ENCODE results near the gene REEP1.
"Not testable (repeated sequence)": the region's sequence is repeated elsewhere in the genome, so short reads cannot be mapped to it uniquely, and the experiment has no call there.

REEP1 gene

DNA sequence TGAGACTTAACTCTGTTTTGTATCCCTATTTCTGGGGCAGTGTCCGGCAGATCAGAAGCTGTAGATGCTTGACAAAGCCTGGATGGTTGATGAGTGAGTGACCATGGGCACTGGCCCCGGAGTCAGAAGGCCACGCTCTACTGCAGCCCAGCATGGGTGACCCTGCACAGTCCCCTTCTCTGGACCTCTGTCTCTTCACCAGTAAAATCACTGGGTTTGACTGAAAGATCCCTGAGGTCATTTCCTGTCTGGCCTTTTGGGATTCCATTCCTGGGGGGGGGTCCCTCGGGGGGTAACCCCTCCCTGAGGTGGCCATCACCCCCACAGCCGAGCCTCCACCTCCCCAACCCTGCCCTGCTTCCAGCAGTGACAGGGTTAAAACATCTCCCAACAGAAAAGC, 106.5 kb downstream of the REEP1 start:
- POLR2A ChIA-PET: no interaction called here
- CTCF ChIA-PET: interaction anchor here (1.7 to 2.3 kb wide), 2 partner anchors 10 kb away, joined by 11 to 16 read pairs; no protein-coding TSS in a partner anchor
- Histone ChIP-seq H3K4me1 (ENCODE audit: control insufficient read depth, insufficient read depth, low read length) (no peaks in the 10 kb centered on the region; the same call in 1 of the 2 replicates), H3K27ac (ENCODE audit: extremely low read depth, low read depth, low read length) (no peak overlapping the region), H3K9me3 (ENCODE audit: control insufficient read depth, insufficient read depth, low read depth, low read length) (no peaks in the 10 kb centered on the region), H3K4me3 (ENCODE audit: low read depth, low read length) (no peak overlapping the region), H3K36me3 (ENCODE audit: control insufficient read depth in 2 of 2, insufficient read depth in 1 of 2, low read length in 2 of 2) (no peaks in the 10 kb centered on the region)
- TF ChIP-seq, protein P1, sequence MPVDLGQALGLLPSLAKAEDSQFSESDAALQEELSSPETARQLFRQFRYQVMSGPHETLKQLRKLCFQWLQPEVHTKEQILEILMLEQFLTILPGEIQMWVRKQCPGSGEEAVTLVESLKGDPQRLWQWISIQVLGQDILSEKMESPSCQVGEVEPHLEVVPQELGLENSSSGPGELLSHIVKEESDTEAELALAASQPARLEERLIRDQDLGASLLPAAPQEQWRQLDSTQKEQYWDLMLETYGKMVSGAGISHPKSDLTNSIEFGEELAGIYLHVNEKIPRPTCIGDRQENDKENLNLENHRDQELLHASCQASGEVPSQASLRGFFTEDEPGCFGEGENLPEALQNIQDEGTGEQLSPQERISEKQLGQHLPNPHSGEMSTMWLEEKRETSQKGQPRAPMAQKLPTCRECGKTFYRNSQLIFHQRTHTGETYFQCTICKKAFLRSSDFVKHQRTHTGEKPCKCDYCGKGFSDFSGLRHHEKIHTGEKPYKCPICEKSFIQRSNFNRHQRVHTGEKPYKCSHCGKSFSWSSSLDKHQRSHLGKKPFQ (tag by site-specific recombination; IDR thresholded peaks at IDR 0.05): no peak
- TF ChIP-seq ZNF791 (tag by site-specific recombination; IDR thresholded peaks at IDR 0.05) (no peak), YY1 (tag by site-specific recombination; IDR thresholded peaks at IDR 0.05) (no peak), ZNF837 (tag by site-specific recombination; IDR thresholded peaks at IDR 0.05) (no peak), ZNF391 (tag by site-specific recombination; IDR thresholded peaks at IDR 0.05; ENCODE audit: borderline replicate concordance, low read depth) (no peak), ZNF76 (tag by site-specific recombination; IDR thresholded peaks at IDR 0.05; ENCODE audit: borderline replicate concordance, low read depth) (no peak), ZNF202 (tag by site-specific recombination; IDR thresholded peaks at IDR 0.05; ENCODE audit: borderline replicate concordance) (no peak), ZNF670 (tag by site-specific recombination; IDR thresholded peaks at IDR 0.05; ENCODE audit: low read depth) (no peak), ZNF324 (tag by site-specific recombination; IDR thresholded peaks at IDR 0.05) (no peak), ZFHX2 (tag by site-specific recombination; conservative IDR thresholded peaks at IDR 0.05) (no peak), ZNF148 (tag by site-specific recombination; IDR thresholded peaks at IDR 0.05; ENCODE audit: borderline replicate concordance) (no peak)
- TF ChIP-seq, protein P2, sequence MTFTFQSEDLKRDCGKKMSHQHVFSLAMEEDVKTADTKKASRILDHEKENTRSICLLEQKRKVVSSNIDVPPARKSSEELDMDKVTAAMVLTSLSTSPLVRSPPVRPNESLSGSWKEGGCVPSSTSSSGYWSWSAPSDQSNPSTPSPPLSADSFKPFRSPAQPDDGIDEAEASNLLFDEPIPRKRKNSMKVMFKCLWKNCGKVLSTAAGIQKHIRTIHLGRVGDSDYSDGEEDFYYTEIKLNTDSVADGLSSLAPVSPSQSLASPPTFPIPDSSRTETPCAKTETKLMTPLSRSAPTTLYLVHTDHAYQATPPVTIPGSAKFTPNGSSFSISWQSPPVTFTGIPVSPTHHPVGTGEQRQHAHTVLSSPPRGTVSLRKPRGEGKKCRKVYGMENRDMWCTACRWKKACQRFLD (tag by site-specific recombination; IDR thresholded peaks at IDR 0.05): no peak
- TF ChIP-seq, protein P3, sequence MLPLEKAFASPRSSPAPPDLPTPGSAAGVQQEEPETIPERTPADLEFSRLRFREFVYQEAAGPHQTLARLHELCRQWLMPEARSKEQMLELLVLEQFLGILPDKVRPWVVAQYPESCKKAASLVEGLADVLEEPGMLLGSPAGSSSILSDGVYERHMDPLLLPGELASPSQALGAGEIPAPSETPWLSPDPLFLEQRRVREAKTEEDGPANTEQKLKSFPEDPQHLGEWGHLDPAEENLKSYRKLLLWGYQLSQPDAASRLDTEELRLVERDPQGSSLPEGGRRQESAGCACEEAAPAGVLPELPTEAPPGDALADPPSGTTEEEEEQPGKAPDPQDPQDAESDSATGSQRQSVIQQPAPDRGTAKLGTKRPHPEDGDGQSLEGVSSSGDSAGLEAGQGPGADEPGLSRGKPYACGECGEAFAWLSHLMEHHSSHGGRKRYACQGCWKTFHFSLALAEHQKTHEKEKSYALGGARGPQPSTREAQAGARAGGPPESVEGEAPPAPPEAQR (tag by site-specific recombination; IDR thresholded peaks at IDR 0.05): no peak
- TF ChIP-seq, protein P4, sequence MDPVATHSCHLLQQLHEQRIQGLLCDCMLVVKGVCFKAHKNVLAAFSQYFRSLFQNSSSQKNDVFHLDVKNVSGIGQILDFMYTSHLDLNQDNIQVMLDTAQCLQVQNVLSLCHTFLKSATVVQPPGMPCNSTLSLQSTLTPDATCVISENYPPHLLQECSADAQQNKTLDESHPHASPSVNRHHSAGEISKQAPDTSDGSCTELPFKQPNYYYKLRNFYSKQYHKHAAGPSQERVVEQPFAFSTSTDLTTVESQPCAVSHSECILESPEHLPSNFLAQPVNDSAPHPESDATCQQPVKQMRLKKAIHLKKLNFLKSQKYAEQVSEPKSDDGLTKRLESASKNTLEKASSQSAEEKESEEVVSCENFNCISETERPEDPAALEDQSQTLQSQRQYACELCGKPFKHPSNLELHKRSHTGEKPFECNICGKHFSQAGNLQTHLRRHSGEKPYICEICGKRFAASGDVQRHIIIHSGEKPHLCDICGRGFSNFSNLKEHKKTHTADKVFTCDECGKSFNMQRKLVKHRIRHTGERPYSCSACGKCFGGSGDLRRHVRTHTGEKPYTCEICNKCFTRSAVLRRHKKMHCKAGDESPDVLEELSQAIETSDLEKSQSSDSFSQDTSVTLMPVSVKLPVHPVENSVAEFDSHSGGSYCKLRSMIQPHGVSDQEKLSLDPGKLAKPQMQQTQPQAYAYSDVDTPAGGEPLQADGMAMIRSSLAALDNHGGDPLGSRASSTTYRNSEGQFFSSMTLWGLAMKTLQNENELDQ (tag by site-specific recombination; IDR thresholded peaks at IDR 0.05; ENCODE audit: low read depth): no peak

GRCh38 chr2:86229221-86229620, 108.2 kb downstream of the REEP1 start:
- H3K4me1 ChIP-seq (ENCODE audit: control insufficient read depth, insufficient read depth, low read length): no peaks in the 10 kb centered on the region; the same call in 1 of the 2 replicates
- CTCF ChIA-PET: interaction anchor here (1.7 kb wide), 1 partner anchor 8 kb away, joined by 11 read pairs; no protein-coding TSS in a partner anchor
- TF ChIP-seq REPIN1 (tag by site-specific recombination; IDR thresholded peaks at IDR 0.05; ENCODE audit: low read depth) (no peak), ZNF26 (tag by site-specific recombination; IDR thresholded peaks at IDR 0.05) (no peak), ZNF549 (tag by site-specific recombination; IDR thresholded peaks at IDR 0.05) (no peak), ZNF843 (tag by site-specific recombination; IDR thresholded peaks at IDR 0.05) (no peak), ZNF184 (tag by site-specific recombination; IDR thresholded peaks at IDR 0.05) (no peak), ZNF140 (tag by site-specific recombination; IDR thresholded peaks at IDR 0.05) (no peak), ZNF776 (tag by site-specific recombination; IDR thresholded peaks at IDR 0.05; ENCODE audit: borderline replicate concordance) (no peak), ZNF114 (tag by site-specific recombination; IDR thresholded peaks at IDR 0.05) (no peak)
- no peak overlapping the region for H3K4me3 ChIP-seq (ENCODE audit: low read depth, low read length)
- H3K27ac ChIP-seq (ENCODE audit: extremely low read depth, low read depth, low read length): no peak overlapping the region
- POLR2A ChIA-PET: interaction anchor here (0.9 kb wide), 1 partner anchor 33 kb away, joined by 4 read pairs; no protein-coding TSS in a partner anchor
- no peaks in the 10 kb centered on the region for H3K36me3 ChIP-seq (ENCODE audit: control insufficient read depth in 2 of 2, insufficient read depth in 1 of 2, low read length in 2 of 2)
- no peaks in the 10 kb centered on the region for H3K9me3 ChIP-seq (ENCODE audit: control insufficient read depth, insufficient read depth, low read depth, low read length)

GRCh38 chr2:86228574-86228973, 108.9 kb downstream of the REEP1 start:
- H3K36me3 ChIP-seq (ENCODE audit: control insufficient read depth in 2 of 2, insufficient read depth in 1 of 2, low read length in 2 of 2); H3K9me3 ChIP-seq (ENCODE audit: control insufficient read depth, insufficient read depth, low read depth, low read length); H3K4me1 ChIP-seq (ENCODE audit: control insufficient read depth, insufficient read depth, low read length); CTCF ChIA-PET; POLR2A ChIA-PET; H3K4me3 ChIP-seq (ENCODE audit: low read depth, low read length); H3K27ac ChIP-seq (ENCODE audit: extremely low read depth, low read depth, low read length): not testable (repeated sequence)

All from HEK293 (cell line).